ENCODE data around the gene CHCHD4. TPM values are rescaled to one million over a fixed set of nuclear protein-coding genes. Genes with fewer than 3 reads are reported as not detected.

The CHCHD4 gene
- total RNA-seq, 1 donor from 2014 or later, result 27.7 TPM

- no peaks in the 10 kb centered on the region for H3K27me3 Mint-ChIP-seq
- intact Hi-C loops (cut with micrococcal nuclease), result no loop called here
- no peak overlapping the region for H3K4me3 Mint-ChIP-seq
- no peak for DNase-seq
- H3K27ac Mint-ChIP-seq, result no peak overlapping the region
- H3K9me3 Mint-ChIP-seq, result no peaks in the 10 kb centered on the region
- peaks cover 58% of the 10 kb centered on the region for H3K36me3 Mint-ChIP-seq (ENCODE audit: low read depth)
- peaks cover 10% of the 10 kb centered on the region for H3K4me1 Mint-ChIP-seq
Measured at GRCh38 chr3:14137445-14137844, 12.8 kb upstream of the CHCHD4 start.

DNA sequence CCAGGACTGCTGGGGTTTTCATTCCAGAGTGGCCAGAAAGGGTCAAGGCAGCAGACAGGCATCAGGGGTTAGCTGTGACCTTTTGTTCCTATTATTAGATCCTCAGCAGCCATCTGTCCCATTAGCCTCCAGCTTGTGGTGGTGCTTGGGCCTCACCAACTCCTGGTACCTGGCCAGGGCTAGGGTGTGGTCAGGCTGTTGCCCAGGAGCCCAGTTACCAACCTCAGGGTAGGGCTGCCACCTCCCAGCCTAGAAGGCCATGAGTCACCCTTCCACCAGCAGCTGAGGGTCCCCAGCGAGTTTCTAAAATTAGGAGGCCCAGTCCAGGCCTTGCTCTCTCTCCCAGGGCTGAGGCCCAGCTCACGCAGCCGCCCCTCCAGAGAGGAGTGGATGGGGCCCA, 12.3 kb upstream of the CHCHD4 start:
- Mint-ChIP-seq H3K27me3 (no peaks in the 10 kb centered on the region), H3K27ac (no peak overlapping the region), H3K4me3 (no peak overlapping the region), H3K9me3 (no peaks in the 10 kb centered on the region), H3K36me3 (ENCODE audit: low read depth) (peaks cover 58% of the 10 kb centered on the region), H3K4me1 (peaks cover 5% of the 10 kb centered on the region)
- no peak for DNase-seq
- intact Hi-C loops (cut with micrococcal nuclease), result no loop called here

DNA sequence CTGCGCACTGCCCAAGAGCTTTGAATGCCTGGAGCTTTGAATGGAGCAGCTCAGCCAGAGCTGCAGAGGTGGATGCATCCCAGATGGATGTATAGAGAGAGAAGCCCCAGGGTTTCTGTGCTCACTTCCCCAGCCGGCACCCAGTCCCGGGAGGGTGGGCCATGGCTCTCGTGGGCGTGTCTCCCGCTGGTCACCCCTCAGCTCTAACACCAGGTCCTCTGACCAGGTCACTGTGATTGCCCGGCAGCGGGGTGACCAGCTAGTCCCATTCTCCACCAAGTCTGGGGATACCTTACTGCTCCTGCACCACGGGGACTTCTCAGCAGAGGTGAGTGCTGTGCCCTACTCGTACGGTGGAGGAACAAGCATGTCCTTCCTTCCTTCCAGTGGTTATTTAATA, 10.9 kb upstream of the CHCHD4 start:
- Mint-ChIP-seq H3K4me1 (no peaks in the 10 kb centered on the region), H3K27me3 (no peaks in the 10 kb centered on the region), H3K4me3 (no peak overlapping the region), H3K27ac (no peak overlapping the region), H3K36me3 (ENCODE audit: low read depth) (peaks cover 57% of the 10 kb centered on the region), H3K9me3 (no peaks in the 10 kb centered on the region)
- intact Hi-C loops (cut with micrococcal nuclease), result no loop called here
- no peak for DNase-seq

DNA sequence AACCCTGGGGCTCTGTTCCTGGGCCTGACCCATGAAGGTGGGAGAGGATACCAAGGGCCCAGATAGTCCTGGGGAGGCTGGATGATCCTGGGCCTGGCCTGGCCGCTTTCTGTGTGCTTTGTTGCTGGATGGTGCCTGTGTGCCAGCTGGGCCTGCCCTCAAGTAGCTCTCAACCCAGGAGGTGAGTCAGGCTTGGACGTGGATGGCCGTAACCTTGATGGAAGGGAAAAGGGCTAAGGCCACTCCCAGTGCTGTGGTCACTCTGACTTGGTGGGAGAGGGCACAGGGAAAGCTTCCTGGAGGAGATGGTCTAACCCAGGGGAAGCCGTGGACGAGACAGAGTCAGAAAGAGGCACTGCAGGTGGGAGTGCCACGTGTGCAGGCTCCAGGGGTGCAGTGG, 9.6 kb upstream of the CHCHD4 start:
- no peaks in the 10 kb centered on the region for H3K9me3 Mint-ChIP-seq
- intact Hi-C loops (cut with micrococcal nuclease), result no loop called here
- no peak for DNase-seq

DNA sequence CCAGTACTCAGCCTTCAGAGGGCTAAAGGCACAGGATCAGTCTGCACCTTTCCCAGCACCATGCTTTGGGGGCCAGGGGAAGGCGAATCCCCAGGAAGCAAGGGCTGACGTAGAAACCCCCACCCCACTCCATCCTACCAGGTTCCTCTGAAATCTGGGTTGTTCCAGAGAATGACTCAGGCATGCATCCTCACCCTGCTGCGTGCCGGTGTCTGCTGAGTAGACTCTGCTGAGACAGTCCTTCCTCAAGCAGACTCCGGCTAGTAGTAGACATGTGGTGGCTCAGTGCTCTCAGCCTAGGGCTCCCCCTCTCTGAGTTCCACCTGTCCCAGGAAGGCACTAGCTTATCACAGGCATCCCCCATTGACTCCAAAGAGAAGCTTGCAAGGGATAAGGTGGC, 9.2 kb upstream of the CHCHD4 start:
- no peak overlapping the region for H3K4me3 Mint-ChIP-seq
- H3K9me3 Mint-ChIP-seq, result no peaks in the 10 kb centered on the region
- no peak for DNase-seq
- H3K27ac Mint-ChIP-seq, result no peak overlapping the region
- peaks cover 3% of the 10 kb centered on the region for H3K4me1 Mint-ChIP-seq
- H3K27me3 Mint-ChIP-seq, result no peaks in the 10 kb centered on the region
- peaks cover 60% of the 10 kb centered on the region for H3K36me3 Mint-ChIP-seq (ENCODE audit: low read depth)
- intact Hi-C loops (cut with micrococcal nuclease), result no loop called here

More for the DNA sequence above, 9.6 kb upstream of the CHCHD4 start:
- H3K27ac Mint-ChIP-seq, result no peak overlapping the region
- peaks cover 57% of the 10 kb centered on the region for H3K36me3 Mint-ChIP-seq (ENCODE audit: low read depth)
- H3K4me1 Mint-ChIP-seq, result peaks cover 3% of the 10 kb centered on the region
- no peaks in the 10 kb centered on the region for H3K27me3 Mint-ChIP-seq
- no peak overlapping the region for H3K4me3 Mint-ChIP-seq

- Mint-ChIP-seq H3K27me3 (no peaks in the 10 kb centered on the region), H3K9me3 (peaks cover 5% of the 10 kb centered on the region), H3K4me1 (peaks cover 4% of the 10 kb centered on the region), H3K36me3 (ENCODE audit: low read depth) (peaks cover 66% of the 10 kb centered on the region), H3K27ac (no peak overlapping the region), H3K4me3 (no peak overlapping the region)
- intact Hi-C loops (cut with micrococcal nuclease), result no loop called here
- DNase-seq, result no peak
Measured at GRCh38 chr3:14133188-14133800, 8.6 kb upstream of the CHCHD4 start.

DNA sequence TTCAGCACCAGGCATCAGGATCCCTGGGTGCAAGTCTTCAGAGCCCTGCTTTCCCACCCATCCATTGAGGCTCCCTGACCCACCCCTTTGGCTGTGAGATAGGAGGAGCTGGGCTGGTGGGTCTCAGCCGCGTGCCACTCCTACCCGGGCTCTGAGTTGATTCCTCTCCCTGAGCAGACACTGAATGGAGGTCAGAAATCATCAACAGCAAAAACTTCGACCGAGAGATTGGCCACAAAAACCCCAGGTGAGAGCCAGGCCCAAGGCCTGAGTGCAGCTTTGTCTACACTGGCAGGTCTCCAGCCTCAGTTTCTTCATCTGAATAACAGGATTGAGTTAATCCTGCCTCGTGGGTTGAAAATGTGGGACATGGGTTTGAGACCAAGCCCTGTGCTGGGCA, 8.0 kb upstream of the CHCHD4 start:
- H3K27me3 Mint-ChIP-seq, result no peaks in the 10 kb centered on the region
- H3K4me1 Mint-ChIP-seq, result peaks cover 9% of the 10 kb centered on the region
- no peak for DNase-seq
- H3K9me3 Mint-ChIP-seq, result peaks cover 5% of the 10 kb centered on the region
- intact Hi-C loops (cut with micrococcal nuclease), result no loop called here
- no peak overlapping the region for H3K4me3 Mint-ChIP-seq
- H3K27ac Mint-ChIP-seq, result no peak overlapping the region
- peaks cover 65% of the 10 kb centered on the region for H3K36me3 Mint-ChIP-seq (ENCODE audit: low read depth)

DNA sequence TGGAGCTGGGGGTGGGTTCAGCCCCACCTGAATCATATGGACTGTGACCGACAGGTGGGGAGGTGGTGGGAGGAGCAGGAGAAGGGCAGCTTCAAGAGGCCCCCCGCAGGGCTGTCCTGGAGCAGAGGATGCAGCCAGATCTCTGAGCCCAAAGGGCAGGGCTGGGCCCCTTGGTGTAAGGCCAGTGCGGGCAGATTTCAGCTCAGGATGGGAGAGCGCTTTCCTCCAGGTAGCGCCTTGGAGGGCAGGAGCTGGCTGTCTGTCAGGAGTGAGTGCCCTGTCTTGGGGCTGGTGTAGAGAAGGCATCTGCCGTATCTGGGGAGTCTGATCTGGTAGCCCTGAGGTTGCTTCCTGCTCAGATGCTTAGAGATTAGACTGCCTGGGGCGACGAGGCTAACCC, 7.5 kb upstream of the CHCHD4 start:
- Mint-ChIP-seq H3K36me3 (ENCODE audit: low read depth) (peaks cover 69% of the 10 kb centered on the region), H3K27ac (no peak overlapping the region), H3K27me3 (no peaks in the 10 kb centered on the region), H3K4me3 (no peak overlapping the region), H3K4me1 (peaks cover 15% of the 10 kb centered on the region), H3K9me3 (peaks cover 5% of the 10 kb centered on the region)
- DNase-seq, result no peak
- intact Hi-C loops (cut with micrococcal nuclease), result no loop called here

GRCh38 chr3:14131134-14131533, 6.5 kb upstream of the CHCHD4 start:
- Mint-ChIP-seq H3K36me3 (ENCODE audit: low read depth) (peaks cover 68% of the 10 kb centered on the region), H3K9me3 (peaks cover 5% of the 10 kb centered on the region), H3K27ac (no peak overlapping the region), H3K27me3 (no peaks in the 10 kb centered on the region), H3K4me1 (peaks cover 22% of the 10 kb centered on the region), H3K4me3 (no peak overlapping the region)
- no peak for DNase-seq
- intact Hi-C loops (cut with micrococcal nuclease), result no loop called here

GRCh38 chr3:14130707-14131106, 6.0 kb upstream of the CHCHD4 start:
- DNase-seq, result no peak
- Mint-ChIP-seq H3K4me3 (no peak overlapping the region), H3K27me3 (no peaks in the 10 kb centered on the region), H3K36me3 (ENCODE audit: low read depth) (peaks cover 63% of the 10 kb centered on the region), H3K9me3 (peaks cover 5% of the 10 kb centered on the region), H3K4me1 (peaks cover 26% of the 10 kb centered on the region), H3K27ac (no peak overlapping the region)
- intact Hi-C loops (cut with micrococcal nuclease), result no loop called here

- Mint-ChIP-seq H3K36me3 (ENCODE audit: low read depth) (peaks cover 61% of the 10 kb centered on the region), H3K4me3 (no peak overlapping the region), H3K27ac (no peak overlapping the region)
Measured at GRCh38 chr3:14130230-14130629, 5.6 kb upstream of the CHCHD4 start.

DNA sequence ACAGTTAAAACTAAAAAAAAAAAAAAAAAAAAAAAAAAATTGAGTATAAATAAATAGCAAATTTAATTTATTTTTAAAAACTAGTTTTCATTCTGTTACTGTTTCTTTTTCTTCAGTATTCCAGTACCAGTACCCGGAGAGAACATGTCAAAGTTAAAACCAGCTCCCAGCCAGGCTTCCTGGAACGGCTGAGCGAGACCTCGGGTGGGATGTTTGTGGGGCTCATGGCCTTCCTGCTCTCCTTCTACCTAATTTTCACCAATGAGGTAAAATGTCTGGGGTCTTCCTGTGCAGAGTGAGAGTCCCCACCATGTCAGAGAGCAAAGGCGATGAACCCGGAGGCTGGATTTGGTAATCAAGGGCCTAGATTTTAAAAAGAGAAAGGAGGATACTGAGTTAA, 4.6 kb upstream of the CHCHD4 start:
- peaks cover 27% of the 10 kb centered on the region for H3K4me1 Mint-ChIP-seq
- intact Hi-C loops (cut with micrococcal nuclease), result loop anchor here (10.0 kb wide), 1 partner anchor 1464 kb away; the partner anchor contains the start of gene RAF1
- no peaks in the 10 kb centered on the region for H3K27me3 Mint-ChIP-seq
- peaks cover 56% of the 10 kb centered on the region for H3K36me3 Mint-ChIP-seq (ENCODE audit: low read depth)
- DNase-seq, result no peak
- no peak overlapping the region for H3K4me3 Mint-ChIP-seq
- no peak overlapping the region for H3K27ac Mint-ChIP-seq
- H3K9me3 Mint-ChIP-seq, result peaks cover 5% of the 10 kb centered on the region

More at GRCh38 chr3:14130230-14130629, 5.6 kb upstream of the CHCHD4 start:
- intact Hi-C loops (cut with micrococcal nuclease), result no loop called here
- no peak for DNase-seq
- Mint-ChIP-seq H3K27me3 (no peaks in the 10 kb centered on the region), H3K9me3 (peaks cover 5% of the 10 kb centered on the region), H3K4me1 (peaks cover 27% of the 10 kb centered on the region)

DNA sequence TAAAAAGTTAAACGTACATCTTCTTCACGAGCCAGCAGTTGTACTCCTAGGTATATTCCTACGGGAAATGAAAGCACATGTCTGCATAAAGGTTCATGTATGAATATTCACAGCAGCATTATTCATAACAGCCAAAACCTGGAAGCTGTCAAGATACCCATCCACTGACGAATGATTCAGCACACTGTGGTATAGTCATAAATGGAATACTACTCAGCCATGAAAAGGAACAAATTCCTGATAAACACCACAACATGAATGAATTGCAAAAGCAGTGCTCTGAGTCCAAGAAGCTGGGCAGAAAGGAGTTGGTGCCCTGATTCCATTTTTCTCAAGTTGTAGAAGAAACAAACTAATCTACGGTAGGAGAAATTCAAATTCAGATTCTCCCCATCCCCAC, 4.1 kb upstream of the CHCHD4 start:
- Mint-ChIP-seq H3K9me3 (peaks cover 5% of the 10 kb centered on the region), H3K27ac (no peak overlapping the region), H3K27me3 (no peaks in the 10 kb centered on the region), H3K4me1 (peaks cover 31% of the 10 kb centered on the region), H3K36me3 (ENCODE audit: low read depth) (peaks cover 53% of the 10 kb centered on the region), H3K4me3 (no peak overlapping the region)
- intact Hi-C loops (cut with micrococcal nuclease), result loop anchor here (10.0 kb wide), 1 partner anchor 1464 kb away; the partner anchor contains the start of gene RAF1
- no peak for DNase-seq

- H3K27me3 Mint-ChIP-seq, result no peaks in the 10 kb centered on the region
- H3K4me3 Mint-ChIP-seq, result no peak overlapping the region
- H3K27ac Mint-ChIP-seq, result no peak overlapping the region
- peaks cover 41% of the 10 kb centered on the region for H3K4me1 Mint-ChIP-seq
- intact Hi-C loops (cut with micrococcal nuclease), result loop anchor here (10.0 kb wide), 1 partner anchor 1463 kb away; the partner anchor contains the start of gene RAF1
- H3K9me3 Mint-ChIP-seq, result peaks cover 5% of the 10 kb centered on the region
- H3K36me3 Mint-ChIP-seq (ENCODE audit: low read depth), result peaks cover 47% of the 10 kb centered on the region
- DNase-seq, result no peak
Measured at GRCh38 chr3:14127516-14128161, 3.0 kb upstream of the CHCHD4 start.

Measured in activated CD4-positive, alpha-beta T cell treated with anti-CD3 and anti-CD28 coated beads, Interleukin-2, amount 10 ng/mL, durations not matched to agents 24 days and 14 days (primary cell).